ELR (cell line): ENCODE data around the gene TUT7.
A peak's percentile ranks its signal among the peaks of the same experiment; 100 is the strongest.
"Not testable (repeated sequence)": the region's sequence is repeated elsewhere in the genome, so short reads cannot be mapped to it uniquely, and the experiment has no call there.

ENCODE experiments used
- DNase-seq: peaks from one replicate; pipeline ENCODE4 v3.0.0-alpha.2; 2015; ENCODE audit warnings: low read depth

Gene TUT7

GRCh38 chr9:86347991-86348390 is 6.2 kb downstream of the TUT7 start:
- no peak for DNase-seq

- no peak for DNase-seq
These were observed 9.4 kb downstream of the TUT7 start for GRCh38 chr9:86344818-86345217.

GRCh38 chr9:86342269-86342668 is 11.9 kb downstream of the TUT7 start:
- no peak for DNase-seq

GRCh38 chr9:86341007-86341491 is 13.2 kb downstream of the TUT7 start:
- peak; percentile 40 for DNase-seq

- DNase-seq = peak; percentile 31
These were observed 13.7 kb downstream of the TUT7 start for GRCh38 chr9:86340356-86341006.

GRCh38 chr9:86337469-86338108 is 16.6 kb downstream of the TUT7 start:
- DNase-seq = no peak

- DNase-seq = no peak
These were observed 18.2 kb downstream of the TUT7 start for GRCh38 chr9:86336058-86336457.

- DNase-seq = no peak
These were observed 20.6 kb downstream of the TUT7 start for GRCh38 chr9:86333651-86334050.

GRCh38 chr9:86330186-86330585 is 24.0 kb downstream of the TUT7 start:
- DNase-seq = no peak

GRCh38 chr9:86329649-86330048 is 24.6 kb downstream of the TUT7 start:
- no peak for DNase-seq

- no peak for DNase-seq
These were observed 26.1 kb downstream of the TUT7 start for GRCh38 chr9:86328156-86328555.

GRCh38 chr9:86326536-86326935 is 27.7 kb downstream of the TUT7 start:
- DNase-seq = no peak

GRCh38 chr9:86324901-86325300 is 29.3 kb downstream of the TUT7 start:
- no peak for DNase-seq

- peak; percentile 19 for DNase-seq
These were observed 29.9 kb downstream of the TUT7 start for GRCh38 chr9:86324308-86324707.

GRCh38 chr9:86322973-86323644 is 31.1 kb downstream of the TUT7 start:
- DNase-seq = peak; percentile 90

- peak; percentile 84 for DNase-seq
These were observed 32.8 kb downstream of the TUT7 start for GRCh38 chr9:86321373-86321772.

GRCh38 chr9:86318187-86318586 is 36.0 kb downstream of the TUT7 start:
- no peak for DNase-seq

GRCh38 chr9:86315078-86315477 is 39.1 kb downstream of the TUT7 start:
- DNase-seq = no peak

GRCh38 chr9:86312959-86313358 is 41.3 kb downstream of the TUT7 start:
- not testable (repeated sequence) for DNase-seq

GRCh38 chr9:86308687-86309086 is 45.5 kb downstream of the TUT7 start:
- no peak for DNase-seq

GRCh38 chr9:86304236-86304730 is 49.9 kb downstream of the TUT7 start:
- DNase-seq = no peak

GRCh38 chr9:86303316-86303975 is 50.8 kb downstream of the TUT7 start:
- peak; percentile 56 for DNase-seq
